CD4-positive, alpha-beta T cell treated with Interleukin-15 for 4 hours (primary cell): Measurements from ENCODE around the gene CLPTM1.
"Not testable (repeated sequence)": the region's sequence is repeated elsewhere in the genome, so short reads cannot be mapped to it uniquely, and the experiment has no call there.

Experiments
- DNase-seq: peaks from one replicate; pipeline ENCODE4 v3.0.0-alpha.2; 2020; ENCODE audit warnings: low spot score

Gene CLPTM1

GRCh38 chr19:44954649-44955504 lies at the start of gene CLPTM1:
Gene CLPTM1, plus strand, starts transcription at chr19:44955380. Its CDS starts 16 bp downstream, at chr19:44955396.
- peak; percentile 97 for DNase-seq

- DNase-seq, result no peak
Observed at GRCh38 chr19:44905437-44906160, 49.6 kb upstream of the CLPTM1 start, which contains the start of gene APOE. Gene APOE, plus strand, starts transcription at chr19:44905796. Its CDS starts 829 bp downstream, at chr19:44906625.

GRCh38 chr19:44907613-44908012 lies 47.6 kb upstream of the CLPTM1 start:
- DNase-seq, result no peak

DNA sequence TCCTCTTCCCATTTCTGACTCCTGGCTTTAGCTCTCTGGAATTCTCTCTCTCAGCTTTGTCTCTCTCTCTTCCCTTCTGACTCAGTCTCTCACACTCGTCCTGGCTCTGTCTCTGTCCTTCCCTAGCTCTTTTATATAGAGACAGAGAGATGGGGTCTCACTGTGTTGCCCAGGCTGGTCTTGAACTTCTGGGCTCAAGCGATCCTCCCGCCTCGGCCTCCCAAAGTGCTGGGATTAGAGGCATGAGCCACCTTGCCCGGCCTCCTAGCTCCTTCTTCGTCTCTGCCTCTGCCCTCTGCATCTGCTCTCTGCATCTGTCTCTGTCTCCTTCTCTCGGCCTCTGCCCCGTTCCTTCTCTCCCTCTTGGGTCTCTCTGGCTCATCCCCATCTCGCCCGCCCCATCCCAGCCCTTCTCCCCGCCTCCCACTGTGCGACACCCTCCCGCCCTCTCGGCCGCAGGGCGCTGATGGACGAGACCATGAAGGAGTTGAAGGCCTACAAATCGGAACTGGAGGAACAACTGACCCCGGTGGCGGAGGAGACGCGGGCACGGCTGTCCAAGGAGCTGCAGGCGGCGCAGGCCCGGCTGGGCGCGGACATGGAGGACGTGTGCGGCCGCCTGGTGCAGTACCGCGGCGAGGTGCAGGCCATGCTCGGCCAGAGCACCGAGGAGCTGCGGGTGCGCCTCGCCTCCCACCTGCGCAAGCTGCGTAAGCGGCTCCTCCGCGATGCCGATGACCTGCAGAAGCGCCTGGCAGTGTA lies 46.9 kb upstream of the CLPTM1 start:
- no peak for DNase-seq

- no peak for DNase-seq
Observed at GRCh38 chr19:44908836-44909261, 46.3 kb upstream of the CLPTM1 start.

- DNase-seq, result no peak
Observed at GRCh38 chr19:44909775-44910174, 45.4 kb upstream of the CLPTM1 start.

DNA sequence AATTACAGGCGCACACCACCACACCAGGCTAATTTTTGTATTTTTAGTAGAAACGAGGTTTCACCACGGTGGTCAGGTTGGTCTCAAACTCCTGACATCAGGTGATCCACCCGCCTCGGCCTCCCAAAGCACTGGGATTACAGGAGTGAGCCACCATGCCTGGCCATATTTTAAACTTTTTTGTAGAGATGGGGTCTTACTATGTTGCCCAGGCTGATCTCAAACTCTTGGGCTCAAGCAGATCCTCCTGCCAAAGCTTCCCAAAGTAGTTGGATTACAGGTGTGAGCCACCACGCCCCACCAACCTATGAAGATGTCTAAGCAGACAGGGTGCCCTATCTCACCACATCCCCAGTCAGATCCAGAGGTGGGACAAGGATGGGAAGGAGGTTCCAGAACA lies 43.3 kb upstream of the CLPTM1 start:
- not testable (repeated sequence) for DNase-seq

- DNase-seq, result no peak
Observed at GRCh38 chr19:44912854-44913253, 42.3 kb upstream of the CLPTM1 start.

DNA sequence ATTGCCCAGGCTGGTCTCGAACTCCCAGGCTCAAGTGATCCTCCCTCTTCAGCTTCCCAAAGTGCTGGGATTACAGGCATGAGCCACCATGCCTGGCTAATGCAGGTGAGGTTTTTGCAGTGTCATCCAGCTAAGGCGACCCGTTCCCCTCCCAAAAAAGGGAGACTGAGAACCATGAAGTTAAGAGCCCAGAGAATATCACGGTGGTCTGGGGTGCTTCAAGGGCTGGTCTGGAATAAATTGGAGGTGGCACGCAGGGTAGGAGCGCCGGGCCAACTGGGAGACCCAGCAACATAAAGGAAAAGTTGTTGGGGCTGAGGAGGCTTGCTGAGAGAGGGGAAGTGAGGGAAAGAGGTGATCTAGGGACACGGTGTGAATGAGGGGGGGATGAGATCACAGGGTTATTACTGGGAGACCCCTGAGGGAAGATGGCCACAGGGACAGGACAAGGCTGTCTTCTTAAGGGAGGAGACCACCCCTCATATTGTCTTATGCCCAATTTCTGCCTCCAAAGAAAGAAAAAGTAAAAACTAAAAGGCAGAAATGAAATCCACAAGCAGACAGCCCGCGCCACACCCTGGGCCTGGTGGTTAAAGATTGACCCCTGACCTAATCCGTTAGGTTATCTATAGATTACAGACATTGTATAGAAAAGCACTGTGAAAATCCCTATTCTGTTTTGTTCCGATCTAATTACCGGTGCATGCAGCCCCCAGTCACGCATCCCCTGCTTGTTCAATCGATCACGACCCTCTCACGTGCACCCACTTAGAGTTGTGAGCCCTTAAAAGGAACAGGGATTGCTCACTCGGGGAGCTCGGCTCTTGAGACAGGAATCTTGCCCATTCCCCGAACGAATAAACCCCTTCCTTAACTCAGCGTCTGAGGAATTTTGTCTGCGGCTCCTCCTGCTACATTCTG lies 41.4 kb upstream of the CLPTM1 start:
- DNase-seq, result not testable (repeated sequence)

- peak; percentile 73 for DNase-seq
Observed at GRCh38 chr19:44914433-44915206, 40.6 kb upstream of the CLPTM1 start, which contains the start of gene APOC1. Gene APOC1, plus strand, starts transcription at chr19:44914608. Its CDS starts 284 bp downstream, at chr19:44914892.

DNA sequence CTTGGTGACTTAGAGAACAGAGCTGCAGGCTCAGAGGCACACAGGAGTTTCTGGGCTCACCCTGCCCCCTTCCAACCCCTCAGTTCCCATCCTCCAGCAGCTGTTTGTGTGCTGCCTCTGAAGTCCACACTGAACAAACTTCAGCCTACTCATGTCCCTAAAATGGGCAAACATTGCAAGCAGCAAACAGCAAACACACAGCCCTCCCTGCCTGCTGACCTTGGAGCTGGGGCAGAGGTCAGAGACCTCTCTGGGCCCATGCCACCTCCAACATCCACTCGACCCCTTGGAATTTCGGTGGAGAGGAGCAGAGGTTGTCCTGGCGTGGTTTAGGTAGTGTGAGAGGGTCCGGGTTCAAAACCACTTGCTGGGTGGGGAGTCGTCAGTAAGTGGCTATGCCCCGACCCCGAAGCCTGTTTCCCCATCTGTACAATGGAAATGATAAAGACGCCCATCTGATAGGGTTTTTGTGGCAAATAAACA lies 30.9 kb upstream of the CLPTM1 start:
- DNase-seq, result no peak

DNA sequence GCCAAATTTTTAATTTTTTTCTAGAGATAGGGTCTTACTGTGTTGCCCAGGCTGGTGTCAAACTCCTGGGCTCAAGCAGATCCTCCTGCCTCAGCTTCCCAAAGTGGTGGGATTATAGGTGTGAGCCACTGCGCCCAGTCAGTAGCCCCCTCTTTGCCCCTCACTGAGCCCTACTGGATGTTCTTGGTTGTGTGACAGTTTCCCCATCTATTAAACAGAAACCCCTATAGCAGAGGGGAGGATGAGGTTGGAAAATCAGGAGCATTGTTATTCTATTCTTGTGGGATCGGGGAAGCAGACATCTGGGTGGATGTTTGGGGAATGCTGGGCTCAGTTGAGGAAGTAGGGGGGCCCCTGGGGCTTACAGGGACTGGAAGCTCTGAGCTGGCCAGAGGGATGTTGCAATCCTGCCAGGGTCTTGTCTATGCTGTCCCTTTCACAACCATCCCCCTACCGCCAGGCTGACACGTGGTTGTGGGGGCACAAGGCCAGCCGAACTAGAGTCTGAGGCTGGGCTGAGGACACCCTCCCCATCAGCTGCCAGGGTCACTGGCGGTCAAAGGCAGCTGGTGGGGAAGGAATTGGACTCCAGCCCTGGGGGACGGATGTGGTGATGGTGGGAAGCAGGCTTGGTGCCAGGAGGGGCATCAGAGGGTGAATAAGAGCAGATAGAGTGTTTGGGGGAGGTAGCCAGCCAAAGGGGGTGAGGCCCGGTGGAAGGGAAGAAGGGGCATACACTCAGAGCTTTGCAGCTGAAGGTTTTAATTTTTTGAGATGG lies 29.9 kb upstream of the CLPTM1 start:
- no peak for DNase-seq

DNA sequence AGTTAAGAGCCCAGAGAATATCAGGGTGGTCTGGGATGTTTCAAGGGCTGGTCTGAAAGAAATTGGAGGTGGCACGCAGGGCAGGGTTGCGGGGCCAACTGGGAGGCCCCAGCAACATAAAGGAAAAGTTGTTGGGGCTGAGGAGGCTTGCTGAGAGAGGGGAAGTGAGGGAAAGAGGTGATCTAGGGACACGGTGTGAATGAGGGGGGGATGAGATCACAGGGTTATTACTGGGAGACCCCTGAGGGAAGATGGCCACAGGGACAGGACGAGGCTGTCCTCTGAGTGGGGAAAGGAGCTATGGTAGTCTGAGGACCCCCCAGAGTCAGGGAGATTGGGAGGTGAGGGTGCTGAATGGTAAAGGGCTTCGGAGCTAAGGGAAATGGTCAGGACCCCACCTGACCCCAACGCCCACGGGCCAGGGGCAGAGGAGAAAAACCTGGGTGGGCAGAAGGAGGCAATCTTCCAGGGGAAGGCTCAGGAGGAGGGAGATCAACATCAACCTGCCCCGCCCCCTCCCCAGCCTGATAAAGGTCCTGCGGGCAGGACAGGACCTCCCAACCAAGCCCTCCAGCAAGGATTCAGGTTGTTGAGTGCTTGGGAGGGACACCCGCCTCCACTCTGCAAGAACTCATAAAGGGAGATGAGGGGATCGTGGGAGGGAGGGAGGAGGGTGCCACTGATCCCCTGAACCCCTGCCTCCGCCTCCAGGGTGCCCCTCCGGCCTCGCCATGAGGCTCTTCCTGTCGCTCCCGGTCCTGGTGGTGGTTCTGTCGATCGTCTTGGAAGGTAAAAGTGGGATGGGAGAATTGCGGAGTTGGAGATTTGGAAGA lies 28.7 kb upstream of the CLPTM1 start:
- DNase-seq, result not testable (repeated sequence)

- no peak for DNase-seq
Observed at GRCh38 chr19:44927746-44928145, 27.4 kb upstream of the CLPTM1 start.

- no peak for DNase-seq
Observed at GRCh38 chr19:44930088-44930487, 25.1 kb upstream of the CLPTM1 start.

GRCh38 chr19:44931541-44931940 lies 23.6 kb upstream of the CLPTM1 start:
- no peak for DNase-seq

- no peak for DNase-seq
Observed at GRCh38 chr19:44939668-44940067, 15.5 kb upstream of the CLPTM1 start.

DNA sequence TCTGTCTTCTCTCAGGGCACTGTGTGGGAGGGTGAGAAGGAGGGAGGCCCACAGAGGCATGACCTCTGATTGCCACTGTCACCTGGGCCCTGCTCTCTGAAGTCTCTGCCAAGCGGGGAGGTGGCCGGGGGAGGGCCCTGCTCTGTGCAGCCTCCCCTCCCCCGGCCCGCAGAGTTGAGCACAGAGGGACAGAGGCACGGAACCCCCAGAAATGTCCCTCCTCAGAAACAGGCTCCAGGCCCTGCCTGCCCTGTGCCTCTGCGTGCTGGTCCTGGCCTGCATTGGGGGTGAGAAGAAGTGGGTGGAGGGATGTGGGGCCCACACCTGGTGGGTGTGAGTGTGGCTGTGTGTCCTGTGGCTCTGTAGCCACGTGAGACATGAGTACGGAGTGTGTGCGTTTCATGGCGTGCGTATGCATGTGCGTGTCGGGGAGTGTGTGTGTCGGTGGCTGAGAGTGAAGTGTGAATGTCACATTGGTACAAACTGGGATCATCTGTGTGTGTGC lies 13.1 kb upstream of the CLPTM1 start, which contains the start of gene APOC4:
Gene APOC4 (plus strand): TSS at position 171 of the 505 bp plus-strand sequence. CDS start 41 bp downstream, at position 212.
- DNase-seq, result no peak
